GM12878 (cell line): ENCODE data around the gene LONRF2. TPM values are rescaled to one million over a fixed set of nuclear protein-coding genes. Genes with fewer than 3 reads are reported as not detected.

Experiments
- ATAC-seq: fragments of 200-7000 bp; cut with Tn5 transposase; 3 replicates; pipeline ENCODE4 v1.9.1; 2020; ENCODE audit warnings: mild to moderate bottlenecking, moderate library complexity
- BruUV-seq: library from RNA; stranded (reverse); fragments of 400-500 nt; replicated peaks from 2 replicates; lab custom pipeline; 2021; lab: Mats Ljungman, UMichigan
- CTCF ChIA-PET: fragments of 300-600 bp; sonication (Branson Sonifier 250); formaldehyde crosslinking; extraction: SDS; loops from one replicate; lab custom pipeline; 2021; ENCODE audit warnings: inconsistent platforms; lab: Yijun Ruan, JAX
- POLR2A ChIA-PET: fragments of 350-600 bp; formaldehyde crosslinking; extraction: SDS; loops from one replicate; lab custom pipeline; 2021; ENCODE audit warnings: inconsistent platforms; lab: Charles Lee
- RAD21 ChIA-PET: fragments of 300-600 bp; sonication (Branson Sonifier 250); formaldehyde crosslinking; loops from one replicate; lab custom pipeline; 2023; ENCODE audit warnings: antibody characterized with exemption; ENCODE audit not compliant: unreplicated experiment; lab: Charles Lee
- SMC1A ChIA-PET: fragments of 300-600 bp; sonication (Branson Sonifier 250); formaldehyde crosslinking; loops from one replicate; lab custom pipeline; 2023; ENCODE audit not compliant: unreplicated experiment, uncharacterized antibody; lab: Charles Lee
- DNase-seq: peaks from one replicate; pipeline ENCODE4 v3.0.0-alpha.2; 2011; ENCODE audit warnings: low read depth, low spot score
- FAIRE-seq: peaks from 3 replicates; lab custom pipeline; 2011; peaks lifted over from hg19 to GRCh38; lab: Jason Lieb, UNC
- H2AFZ ChIP-seq: 2 replicates; pipeline ENCODE4 v1.6.0; 2011; ENCODE audit warnings: low read depth, low read length, control low read depth; ENCODE audit not compliant: control insufficient read depth
- H3K27ac ChIP-seq: 2 replicates; pipeline ENCODE4 v1.5.1; 2011; ENCODE audit warnings: control low read depth; ENCODE audit not compliant: control insufficient read depth, insufficient read depth
- H3K27me3 ChIP-seq, 2 experiments: replicated peaks in 1 of 2; 2 replicates each; pipeline versions ENCODE4 v1.6.0 to v1.6.1; 2011; ENCODE audit warnings: low read length in 1 of 2; ENCODE audit not compliant: control insufficient read depth in 2 of 2, insufficient read depth in 2 of 2
- H3K36me3 ChIP-seq, 2 experiments: 2 replicates each; pipeline ENCODE4 v1.5.1; 2011; ENCODE audit warnings: low read length in 1 of 2; ENCODE audit not compliant: control insufficient read depth in 2 of 2, insufficient read depth in 2 of 2
- H3K4me1 ChIP-seq: 2 replicates; pipeline ENCODE4 v1.6.1; 2011; ENCODE audit warnings: mild to moderate bottlenecking, low read length, moderate library complexity, mixed read lengths; ENCODE audit not compliant: control insufficient read depth, insufficient read depth
- H3K4me2 ChIP-seq: 2 replicates; pipeline ENCODE4 v1.6.0; 2011; ENCODE audit warnings: control low read depth; ENCODE audit not compliant: control insufficient read depth, insufficient read depth
- H3K4me3 ChIP-seq: fragments of 200-600 bp; sonication (generic); 2 replicates; pipeline ENCODE4 v1.5.1; 2016
- H3K79me2 ChIP-seq: 2 replicates; pipeline ENCODE4 v1.6.0; 2011; ENCODE audit warnings: low read length; ENCODE audit not compliant: control insufficient read depth, insufficient read depth
- H3K9ac ChIP-seq: 2 replicates; pipeline ENCODE4 v1.8.0; 2011; ENCODE audit warnings: low read length, control low read depth, mixed read lengths; ENCODE audit not compliant: control insufficient read depth, insufficient read depth
- H3K9me3 ChIP-seq: replicated peaks from 3 replicates; pipeline ENCODE4 v1.5.1; 2011; ENCODE audit warnings: mild to moderate bottlenecking, low read length; ENCODE audit not compliant: control insufficient read depth, insufficient read depth
- H4K20me1 ChIP-seq: 2 replicates; pipeline ENCODE4 v1.6.0; 2011; ENCODE audit not compliant: control insufficient read depth, insufficient read depth
- CBX5 ChIP-seq: sonication (generic); IDR thresholded peaks from 2 replicates; pipeline ENCODE4 v1.6.1; 2016; ENCODE audit warnings: low read depth, moderate library complexity, mild to moderate bottlenecking, inconsistent platforms
- EZH2 ChIP-seq: IDR thresholded peaks from 2 replicates; pipeline ENCODE4 v1.6.1; 2012; ENCODE audit warnings: low read depth, mild to moderate bottlenecking, control low read depth, inconsistent platforms, low read length, borderline replicate concordance; ENCODE audit not compliant: control insufficient read depth
- POLR2A ChIP-seq: IDR thresholded peaks from 2 replicates; pipeline ENCODE4 v1.6.1; 2011; ENCODE audit warnings: low read depth, mild to moderate bottlenecking, low read length
- POLR2AphosphoS2 ChIP-seq: IDR thresholded peaks from 2 replicates; pipeline ENCODE4 v1.6.1; 2011; ENCODE audit warnings: low read depth, mild to moderate bottlenecking, low read length, improper control_type of control experiment, moderate library complexity
- RFX5 ChIP-seq: IDR thresholded peaks from 2 replicates; pipeline ENCODE4 v1.6.1; 2011; ENCODE audit warnings: low read depth, low read length, improper control_type of control experiment
- SMAD5 ChIP-seq: IDR thresholded peaks from 2 replicates; pipeline ENCODE4 v1.6.1; 2016; ENCODE audit warnings: antibody characterized with exemption, low read depth
- ZZZ3 ChIP-seq: IDR thresholded peaks from 2 replicates; pipeline ENCODE4 v1.6.1; 2011; ENCODE audit warnings: low read depth; ENCODE audit not compliant: control insufficient read depth, insufficient read length
- WGBS: methylation state at CpG from one replicate; pipeline ENCODE4 v1.1.6; 2016; ENCODE audit warnings: low lambda C conversion rate; ENCODE audit not compliant: insufficient replicate concordance, insufficient coverage; ENCODE audit errors: missing lambda C conversion rate; 5-methylcytosine and 5-hydroxymethylcytosine counted together
- in situ Hi-C: fragments of 300-500 bp; cut with MboI; formaldehyde crosslinking; loops from 9 replicates; pipeline ENCODE4 v1.14.3; 2018; ENCODE audit warnings: mixed read lengths
- intact Hi-C: fragments of 100-400 bp; cut with micrococcal nuclease; formaldehyde crosslinking; loops from one replicate; pipeline ENCODE4 v1.14.2; 2022; ENCODE audit not compliant: unreplicated experiment
- polyA plus RNA-seq, 11 experiments: library from polyadenylated mRNA; depleted of rRNA in 4 of 11; unstranded in 6 of 11; stranded (reverse) in 5 of 11; fragments of >200 nt; fragmentation: Nextera tagmentation in 4 of 11; fragmentation: Illumina TruSeq in 1 of 11; extraction: Ambion mirVana in 4 of 11; extraction: Trizol in 1 of 11; gene quantifications; 1 replicate in 1 of 11; 2 replicates in 10 of 11; pipeline versions ENCODE4 v1.2.1 to v1.2.3, GENCODE V29; 2011 to 2016; ENCODE audit warnings: inconsistent platforms in 2 of 11, missing spikeins in 2 of 11, low read depth in 1 of 11
- total RNA-seq, 4 experiments: library from RNA; depleted of rRNA in 3 of 4; stranded (reverse); fragments of >200 nt in 3 of 4; fragmentation: Illumina TruSeq in 1 of 4; extraction: Trizol in 1 of 4; gene quantifications; 2 replicates each; pipeline versions ENCODE4 v1.2.1 to v1.2.3, GENCODE V29; 2013 to 2021

Gene LONRF2
- total and polyA plus RNA-seq, 10 of the 15 experiments (the other 5 are each of a cell fraction or from before 2014, with no cell fraction given) = under 0.01 to 0.04 (median 0.01) TPM; not detected in 4

DNA sequence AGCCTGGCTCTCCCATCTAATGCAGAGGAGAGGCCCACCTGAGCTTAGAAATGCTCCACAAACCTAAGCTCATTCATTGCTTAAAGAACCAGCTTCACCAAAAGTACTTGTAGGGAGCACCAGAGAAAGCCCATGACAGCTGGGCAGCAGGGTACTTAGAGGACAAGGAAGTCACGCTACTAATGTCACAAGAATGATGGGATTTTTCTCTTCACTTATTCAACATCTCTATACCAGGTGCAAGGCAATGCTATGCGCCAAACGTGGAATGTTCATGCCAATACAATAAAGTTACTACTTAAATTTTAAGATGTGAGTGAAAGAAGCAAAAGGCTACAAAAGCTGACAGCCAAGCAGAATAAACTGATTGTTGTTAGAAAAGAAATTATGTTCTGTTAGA lies 36.0 kb downstream of the LONRF2 start:
- CTCF ChIA-PET = no interaction called here
- Histone ChIP-seq H3K4me3 (no peak overlapping the region), H3K9me3 (no peaks in the 10 kb centered on the region; the same call in 2 of the 3 replicates), H3K27ac (no peak overlapping the region), H2AFZ (no peak overlapping the region), H3K79me2 (no peaks in the 10 kb centered on the region), H3K27me3 (peaks cover 0 to 2% of the 10 kb centered on the region in 2 experiments; a peak in 1 of 4 replicates), H3K4me1 (no peaks in the 10 kb centered on the region), H3K36me3 (no peaks in the 10 kb centered on the region), H4K20me1 (no peaks in the 10 kb centered on the region), H3K9ac (no peak overlapping the region), H3K4me2 (no peak overlapping the region)
- RAD21 ChIA-PET = interaction anchor here (0.6 kb wide), 1 partner anchor 24 kb away, joined by 3 read pairs; no protein-coding TSS in a partner anchor
- FAIRE-seq (no peak), DNase-seq (no peak), ATAC-seq (no peak)
- intact Hi-C loops = no loop called here
- SMC1A ChIA-PET = no interaction called here
- WGBS = 50% methylated on average over 3 of the region's 3 CpGs
- in situ Hi-C loops = no loop called here
- BruUV-seq = no TSS peak
- TF ChIP-seq POLR2A (no peak), CBX5 (no peak), SMAD5 (no peak), RFX5 (no peak)
- POLR2A ChIA-PET = no interaction called here

DNA sequence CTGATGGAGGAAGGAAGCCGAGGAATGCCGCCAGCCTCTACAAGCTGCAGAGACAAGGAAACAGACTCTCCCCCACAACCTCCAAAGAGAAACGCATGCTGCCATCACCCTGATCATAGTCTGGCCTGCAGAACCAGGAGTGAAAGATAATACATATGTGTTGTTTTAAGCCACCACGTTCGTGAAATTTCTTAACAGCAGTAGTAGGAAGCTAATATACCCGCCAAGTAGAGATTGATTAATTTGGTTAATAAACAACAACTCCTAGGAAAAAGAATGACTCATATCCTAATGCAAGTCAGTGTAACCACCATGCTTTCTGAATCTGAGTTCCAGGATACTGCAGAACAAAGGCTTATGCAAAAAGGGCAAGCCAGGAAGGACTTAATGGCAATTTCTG lies 36.6 kb downstream of the LONRF2 start:
- in situ Hi-C loops = no loop called here

More for the DNA sequence above, 36.6 kb downstream of the LONRF2 start:
- CTCF ChIA-PET = no interaction called here
- WGBS = 51% methylated on average over 6 of the region's 6 CpGs
- Histone ChIP-seq H2AFZ (no peak overlapping the region), H3K36me3 (no peaks in the 10 kb centered on the region), H3K4me1 (no peaks in the 10 kb centered on the region), H3K27me3 (peaks cover 0 to 2% of the 10 kb centered on the region in 2 experiments; a peak in 1 of 4 replicates), H3K4me3 (no peak overlapping the region), H3K9me3 (no peaks in the 10 kb centered on the region; the same call in 2 of the 3 replicates), H3K27ac (no peak overlapping the region), H4K20me1 (no peaks in the 10 kb centered on the region), H3K9ac (no peak overlapping the region), H3K79me2 (no peaks in the 10 kb centered on the region), H3K4me2 (no peak overlapping the region)
- intact Hi-C loops = no loop called here
- no peak for TF ChIP-seq EZH2
- TF ChIP-seq ZZZ3 = no peak
- no peak for TF ChIP-seq POLR2AphosphoS2
- SMC1A ChIA-PET = no interaction called here
- no TSS peak for BruUV-seq
- FAIRE-seq (no peak), ATAC-seq (no peak), DNase-seq (no peak)
- POLR2A ChIA-PET = no interaction called here
- RAD21 ChIA-PET = no interaction called here
